Nucleus accumbens (tissue), 56 donors: ENCODE results near the gene THAP8.

Experiments used
- DNase-seq, 56 donors: peaks; one replicate each; lab custom pipeline; 2025; lab: John Stamatoyannopoulos, UW

Gene THAP8

GRCh38 chr19:36032251-36033104 is 21.6 kb downstream of the THAP8 start, which contains the start of gene CLIP3:
CLIP3 (minus strand) TSS chr19:36032873; CDS start chr19:36032357, 516 bp downstream.
- DNase-seq, result peak in 54 of 56 donors; percentile 45 to 90 (median 79)

DNA sequence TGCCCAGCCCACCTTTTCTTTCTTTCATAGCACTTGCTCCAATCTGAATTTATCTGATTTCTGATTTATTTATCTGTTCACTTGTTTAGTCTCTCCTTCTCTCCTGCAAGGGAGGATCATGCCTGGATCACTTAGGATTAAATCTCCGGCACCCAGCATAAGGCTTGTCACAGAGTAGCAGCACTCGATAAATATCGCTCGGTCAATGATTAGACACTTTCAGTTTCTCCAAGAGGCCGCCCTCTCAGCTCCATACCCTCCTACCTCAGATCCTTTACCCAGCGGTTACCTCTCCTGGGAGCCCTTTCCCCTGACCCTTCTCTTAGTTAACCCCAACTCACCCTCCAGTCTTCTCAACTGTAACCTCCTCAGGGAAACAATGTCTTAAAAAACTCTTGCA is 22.8 kb downstream of the THAP8 start:
- no peak for DNase-seq

GRCh38 chr19:36030264-36031148 is 23.6 kb downstream of the THAP8 start:
- DNase-seq, result peak in 1 of 56 donors; percentile 7

- peak in 35 of 56 donors; percentile 11 to 86 (median 51) for DNase-seq
These were observed 25.6 kb downstream of the THAP8 start for GRCh38 chr19:36028313-36029041.

DNA sequence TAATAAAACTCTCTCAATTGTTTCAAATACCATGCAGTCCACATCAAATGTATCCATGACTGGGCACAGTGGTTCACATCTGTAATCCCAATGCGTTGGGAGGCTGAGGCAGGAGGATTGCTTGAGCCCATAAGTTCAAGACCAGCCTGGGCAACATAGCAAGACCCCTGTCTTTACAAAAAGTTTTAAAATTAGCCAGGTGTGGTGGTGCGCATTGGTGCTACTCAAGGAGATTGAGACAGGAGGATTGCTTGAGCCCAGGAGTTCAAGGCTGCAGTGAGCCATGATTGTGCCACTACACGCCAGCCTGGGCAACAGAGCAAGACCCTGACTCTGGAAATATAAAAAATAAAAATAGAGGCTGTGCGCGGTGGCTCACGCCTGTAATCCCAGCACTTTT is 26.4 kb downstream of the THAP8 start:
- DNase-seq, result no peak

DNA sequence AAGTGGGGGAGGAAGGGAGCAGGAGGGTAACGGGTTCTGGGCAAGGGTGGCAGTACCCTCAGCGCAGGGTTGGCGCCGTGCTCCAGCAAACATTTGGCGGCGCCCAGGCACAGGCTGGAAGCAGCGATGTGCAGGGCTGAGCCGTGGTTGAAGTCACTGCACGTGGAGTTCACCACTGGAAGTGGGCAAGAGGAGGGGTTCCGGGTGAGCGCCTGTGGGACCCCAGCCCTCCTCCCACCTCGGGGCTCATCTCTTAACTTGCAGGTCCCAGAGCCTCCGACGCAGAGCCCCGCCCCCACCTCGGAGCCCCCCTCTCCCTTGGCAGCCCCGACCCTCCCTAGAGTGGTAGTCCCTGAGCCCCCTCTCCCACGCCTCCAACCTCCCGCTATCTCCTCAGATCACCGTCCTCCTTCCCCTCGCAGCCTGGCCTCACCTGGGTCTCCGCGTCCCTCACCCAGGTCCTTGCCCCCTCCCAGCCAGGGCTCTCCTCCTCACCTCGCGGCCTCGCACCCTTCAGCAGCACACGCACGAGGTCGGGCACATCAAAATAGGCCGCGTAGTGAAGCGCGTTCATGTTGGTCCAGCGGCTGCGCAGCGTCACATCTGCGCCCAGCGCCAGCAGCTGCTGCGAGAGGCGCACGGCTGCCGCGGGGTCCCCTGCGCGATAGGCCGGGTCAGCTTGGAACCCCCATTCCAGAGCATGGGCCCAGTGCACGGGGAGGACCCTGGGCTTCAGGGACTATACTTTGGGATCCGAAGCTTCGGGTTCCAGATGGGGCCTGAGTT is 27.8 kb downstream of the THAP8 start:
- no peak for DNase-seq

- no peak for DNase-seq
These were observed 28.5 kb downstream of the THAP8 start for GRCh38 chr19:36025541-36025940.

DNA sequence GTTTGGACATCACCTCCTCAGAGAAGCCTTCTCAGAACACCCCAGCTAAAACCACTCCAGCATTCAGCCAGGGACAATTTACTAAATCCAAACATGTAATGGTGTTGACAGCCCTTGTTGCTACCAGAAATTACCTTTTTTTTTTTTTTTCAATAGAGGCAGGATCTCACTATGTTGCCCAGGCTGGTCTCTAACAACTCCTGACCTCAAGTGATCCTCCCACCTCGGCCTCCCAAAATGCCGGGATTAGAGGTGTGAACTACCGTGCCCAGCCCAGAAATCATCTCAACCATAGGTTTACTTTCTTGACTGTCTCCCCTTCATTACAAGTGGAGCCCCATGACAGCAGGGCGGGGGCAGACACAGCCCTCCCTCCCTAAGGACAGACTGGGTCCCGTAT is 30.7 kb downstream of the THAP8 start:
- DNase-seq, result no peak

DNA sequence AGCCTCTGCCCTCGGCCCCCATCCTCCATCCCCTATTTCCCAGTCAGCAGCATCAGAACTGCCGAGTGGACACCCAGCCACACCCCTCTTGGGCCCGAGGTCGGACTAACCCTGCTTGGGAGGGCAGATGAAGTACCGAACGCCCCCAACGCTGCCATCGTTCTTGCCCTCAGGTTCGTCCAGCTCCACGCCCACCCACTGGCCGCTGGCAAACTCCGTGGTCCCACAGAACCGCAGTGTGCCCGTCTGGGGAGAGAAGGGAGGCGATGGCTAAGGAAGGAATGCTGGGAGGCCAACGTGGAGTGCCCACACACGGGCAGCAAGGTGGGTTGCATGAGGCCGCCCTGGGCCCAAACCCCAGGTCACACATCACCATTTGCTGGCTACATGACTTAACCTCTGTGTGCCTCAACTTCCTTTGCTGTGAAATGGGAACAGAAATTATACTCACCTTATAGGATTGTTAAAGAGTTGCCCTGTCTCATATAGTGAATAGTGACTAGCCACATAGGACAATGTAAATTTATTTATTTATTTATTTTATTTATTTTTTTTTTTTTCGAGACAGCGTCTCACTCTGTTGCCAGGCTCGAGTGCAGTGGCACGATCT is 34.9 kb downstream of the THAP8 start:
- no peak for DNase-seq

DNA sequence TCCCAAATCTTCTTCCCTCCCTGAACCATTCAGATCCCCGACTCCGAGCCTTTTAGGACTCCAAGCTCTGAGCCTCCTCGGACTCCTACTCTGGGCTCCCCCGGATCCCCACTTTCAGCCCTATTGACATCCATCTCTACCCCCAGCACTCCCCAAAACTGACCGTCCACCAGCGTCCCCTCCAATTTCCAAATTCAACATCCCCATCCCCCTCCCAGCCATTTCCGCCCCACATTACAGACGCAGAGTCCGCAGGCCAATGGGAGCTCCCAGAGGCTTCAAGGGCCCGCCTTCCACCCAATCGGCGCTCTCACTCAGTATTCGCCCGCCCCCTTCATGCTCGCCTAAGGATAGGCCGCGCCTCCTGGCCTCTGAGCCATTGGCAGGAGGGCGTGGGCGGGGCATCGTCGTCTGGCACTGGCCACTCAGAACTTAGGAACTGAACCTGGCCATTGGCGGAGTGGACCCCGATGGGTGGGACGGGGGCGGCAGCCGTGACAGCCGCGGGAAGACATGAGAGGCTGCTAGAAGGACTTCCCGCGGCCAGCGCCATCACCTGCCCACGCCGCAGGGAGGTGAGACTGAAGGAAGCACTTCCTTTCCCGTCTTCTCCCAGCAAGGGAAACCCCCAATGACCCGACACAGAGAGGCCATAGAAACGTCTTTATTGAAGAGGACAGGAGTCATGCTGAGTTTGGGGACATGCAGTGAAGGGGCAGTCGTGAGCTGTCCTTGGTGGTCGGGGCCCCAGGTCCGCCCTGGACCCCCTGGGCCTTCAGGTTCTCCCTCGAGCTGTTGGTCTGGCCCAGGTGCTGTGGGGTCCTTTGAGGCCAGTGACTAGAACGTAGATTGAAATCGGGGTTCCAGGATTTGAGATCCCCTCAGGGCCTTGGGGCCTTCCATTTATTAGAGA is 39.8 kb downstream of the THAP8 start, which contains the start of gene ALKBH6:
ALKBH6 (minus strand) TSS at position 202 of the 913 bp plus-strand sequence. CDS start 816 bp downstream, outside the sequence.
- DNase-seq, result peak; percentile 62 to 100 (median 98)

DNA sequence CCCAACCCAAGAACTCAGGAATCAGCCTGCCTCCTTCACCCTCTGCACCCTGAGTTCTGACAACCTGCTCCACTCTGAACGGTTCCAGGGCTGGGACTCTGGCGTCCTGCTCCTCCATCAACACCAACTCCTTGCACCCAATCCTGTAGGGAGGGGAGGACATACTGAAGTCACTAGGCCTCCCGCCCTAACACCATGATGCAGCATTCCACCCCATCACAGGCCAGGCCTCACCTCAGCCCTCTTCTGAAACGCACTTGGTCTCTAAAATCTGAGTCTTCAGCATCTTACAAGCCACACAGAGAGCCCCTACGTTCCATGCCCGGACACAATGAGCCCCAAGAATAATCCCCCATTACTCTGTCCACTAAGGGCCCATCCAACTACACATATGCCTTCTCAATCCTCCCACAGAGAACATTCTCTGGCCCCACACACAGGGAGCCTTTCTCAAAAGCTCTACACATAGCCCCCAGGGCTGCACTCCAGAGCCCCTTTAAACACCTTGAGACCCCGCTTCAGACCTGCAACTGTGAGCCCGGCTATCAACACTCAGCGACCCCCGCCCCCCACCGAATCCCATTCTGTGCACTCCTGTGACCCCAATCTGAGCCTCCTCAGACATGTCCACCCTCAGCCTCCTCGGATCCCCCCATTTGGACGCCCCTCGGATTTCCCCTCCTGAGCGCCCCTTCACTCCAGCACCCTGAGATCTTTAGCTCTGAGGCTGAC is 40.6 kb downstream of the THAP8 start:
- DNase-seq, result peak in 3 of 56 donors; percentile 17 to 57 (median 43)

DNA sequence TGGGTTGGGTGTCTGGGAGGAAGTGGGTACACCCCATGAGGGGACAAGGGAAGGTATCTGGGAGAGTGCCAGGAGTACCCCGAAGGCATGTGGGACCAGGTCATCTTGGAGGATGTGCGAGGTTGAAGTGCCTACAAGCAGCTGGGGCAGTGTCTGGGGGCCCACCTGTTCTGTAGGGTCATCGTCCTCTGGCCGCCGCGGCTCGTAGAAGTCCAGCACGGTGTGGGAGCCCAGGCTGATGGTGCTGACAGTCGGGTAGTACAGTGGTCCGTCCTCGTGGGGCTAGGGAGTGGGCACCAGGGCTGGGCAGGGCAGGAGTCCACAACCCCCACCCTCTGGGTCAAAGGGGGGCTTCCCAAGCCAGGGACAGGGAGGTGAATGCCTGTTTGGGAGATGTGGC is 43.7 kb downstream of the THAP8 start:
- no peak for DNase-seq

DNA sequence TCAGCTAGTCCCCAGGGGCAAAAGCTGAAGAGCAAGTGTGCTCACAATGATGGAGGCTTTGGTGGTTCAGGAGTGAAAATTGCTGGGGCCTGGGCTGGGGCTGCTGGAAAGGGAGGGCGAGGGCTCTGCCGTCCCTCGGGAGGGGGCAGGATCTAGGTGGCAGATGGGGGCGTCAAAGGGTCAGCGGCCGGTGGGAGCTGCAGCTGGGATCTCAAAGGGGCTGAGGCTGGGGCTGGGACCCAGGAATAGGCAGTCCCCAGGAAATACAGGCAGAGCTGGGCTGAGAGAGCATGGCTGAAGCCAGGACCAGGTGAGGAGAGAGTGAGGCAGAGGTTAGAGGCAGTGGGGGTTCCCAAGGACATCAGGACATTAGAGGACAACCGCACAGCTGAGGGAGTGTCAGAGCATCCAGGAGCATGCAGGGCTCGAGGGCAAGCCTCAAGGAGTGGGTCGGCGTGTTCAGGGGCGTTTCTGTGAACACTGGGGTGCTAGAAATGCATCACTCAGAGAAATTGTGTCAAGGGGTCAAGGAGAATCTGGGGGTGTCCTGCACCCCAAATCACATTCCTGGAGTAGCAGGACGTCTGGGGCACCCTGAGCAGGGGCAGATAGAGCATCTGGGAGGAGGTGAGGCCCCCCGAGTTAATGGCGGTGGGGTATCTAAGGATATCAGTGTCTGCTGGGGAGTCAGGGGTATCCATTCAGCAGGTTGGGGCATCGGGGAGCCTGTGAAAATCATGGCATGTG is 44.3 kb downstream of the THAP8 start:
- DNase-seq, result no peak

GRCh38 chr19:36009220-36009619 is 44.9 kb downstream of the THAP8 start:
- DNase-seq, result peak in 37 of 56 donors; percentile 8 to 67 (median 33)

DNA sequence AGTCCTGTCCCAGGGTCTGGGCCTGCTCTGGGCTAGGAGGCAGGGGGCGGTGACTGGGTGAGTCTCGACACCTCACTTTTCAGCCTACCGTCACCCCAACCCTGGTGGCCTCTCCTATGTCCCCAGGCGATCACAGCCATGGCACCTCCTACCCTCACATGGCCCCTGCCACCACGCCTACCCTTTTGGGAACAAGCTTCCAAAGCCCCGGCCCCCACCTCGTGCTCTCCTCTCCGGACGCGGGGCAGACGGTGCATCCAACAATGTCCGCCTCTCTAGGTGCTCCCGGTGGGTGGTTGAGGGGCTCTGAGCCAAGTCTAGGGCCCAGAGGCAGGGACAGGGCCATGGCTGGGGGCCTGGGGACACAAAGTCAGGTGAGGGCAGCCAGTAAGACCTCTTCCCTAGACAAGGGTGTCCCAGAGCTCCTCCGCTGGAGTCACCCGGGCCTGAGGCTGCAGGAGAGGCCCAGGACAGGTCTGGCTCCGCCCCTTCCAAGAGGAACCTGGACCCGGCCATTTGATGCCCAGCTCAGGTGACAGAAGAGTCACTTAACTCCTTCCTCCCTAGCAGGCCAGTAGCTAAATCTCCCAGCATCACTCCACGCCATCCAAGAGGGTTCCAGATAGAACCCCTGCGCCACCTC is 45.6 kb downstream of the THAP8 start, which contains the start of gene SYNE4:
SYNE4 (minus strand) TSS at position 478 of the 643 bp plus-strand sequence; CDS start at position 346, 132 bp downstream.
- DNase-seq, result no peak

DNA sequence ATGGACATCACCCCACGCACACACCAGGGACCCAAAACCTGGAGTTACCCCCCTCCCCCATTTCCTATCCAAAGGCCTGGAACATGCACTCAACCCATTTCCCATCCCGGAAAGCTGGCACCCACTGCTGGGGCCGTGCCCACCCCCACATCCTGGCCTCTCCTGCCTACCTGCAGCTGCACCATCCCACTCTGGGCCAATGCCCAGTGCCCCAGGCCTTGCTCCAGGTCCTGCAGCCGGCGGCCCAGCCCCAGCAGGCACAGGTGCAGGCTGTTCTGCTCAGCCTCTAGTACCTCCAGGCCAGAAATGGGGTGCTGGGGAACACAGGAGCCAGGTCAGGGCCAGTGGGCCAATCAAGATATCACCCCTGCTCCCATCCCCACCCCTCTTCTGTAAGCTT is 47.1 kb downstream of the THAP8 start:
- DNase-seq, result no peak
